Ascending aorta (tissue), 2 donors: ENCODE data around the gene TRIM60. TPM values are rescaled to one million over a fixed set of nuclear protein-coding genes. Genes with fewer than 3 reads are reported as not detected.

Source experiments
- DNase-seq, 2 donors: peaks; one replicate each; pipeline ENCODE4 v3.0.0-alpha.2; 2019; ENCODE audit warnings: low spot score in 2 of 2
- H3K27ac ChIP-seq, 2 donors: fragments of 200-600 bp; sonication (generic); one replicate each; pipeline ENCODE4 v1.5.1; 2016 to 2017; ENCODE audit warnings: mild to moderate bottlenecking in 1 of 2
- H3K27me3 ChIP-seq: fragments of 200-600 bp; sonication (generic); one replicate; pipeline ENCODE4 v1.5.1; 2017
- H3K36me3 ChIP-seq, 2 donors: fragments of 200-600 bp; sonication (generic); one replicate each; pipeline ENCODE4 v1.5.1; 2016
- H3K4me1 ChIP-seq, 2 donors: fragments of 200-600 bp; sonication (generic); one replicate each; pipeline ENCODE4 v1.5.1; 2016 to 2017; ENCODE audit warnings: mild to moderate bottlenecking in 1 of 2
- H3K4me3 ChIP-seq, 2 donors: fragments of 200-600 bp; sonication (generic); one replicate each; pipeline ENCODE4 v1.5.1; 2016 to 2017; ENCODE audit warnings: mild to moderate bottlenecking in 1 of 2
- H3K9me3 ChIP-seq, 2 donors: fragments of 200-600 bp; sonication (generic); one replicate each; pipeline ENCODE4 v1.5.1; 2016
- CTCF ChIP-seq, 3 experiments: fragments of 200-600 bp in 2 of 3; fragments of 450-650 bp in 1 of 3; sonication (generic) in 2 of 3; IDR thresholded peaks; one replicate each; pipeline ENCODE4 v1.5.1; 2016 to 2019; ENCODE audit warnings: antibody characterized with exemption in 3 of 3, mild to moderate bottlenecking in 1 of 3, moderate library complexity in 1 of 3
- intact Hi-C: fragments of 100-400 bp; cut with DNase I; formaldehyde crosslinking; loops from one replicate; pipeline ENCODE4 v1.15.1; 2023
- total RNA-seq: library from RNA; depleted of rRNA; stranded (reverse); fragments of >200 nt; gene quantifications from one replicate; pipeline ENCODE4 v1.1.0, GENCODE V29; 2016

Gene TRIM60
- total RNA-seq, 1 donor from 2014 or later, result not detected

- Histone ChIP-seq H3K9me3 (no peaks in the 10 kb centered on the region), H3K4me3 (no peak overlapping the region), H3K27ac (no peak overlapping the region), H3K27me3 (no peaks in the 10 kb centered on the region), H3K36me3 (no peaks in the 10 kb centered on the region), H3K4me1 (no peaks in the 10 kb centered on the region)
- intact Hi-C loops, result no loop called here
- DNase-seq, result no peak
- no peak for TF ChIP-seq CTCF (IDR thresholded peaks at IDR 0.05)
Measured at GRCh38 chr4:165005352-165005925, 26.4 kb upstream of the TRIM60 start.

DNA sequence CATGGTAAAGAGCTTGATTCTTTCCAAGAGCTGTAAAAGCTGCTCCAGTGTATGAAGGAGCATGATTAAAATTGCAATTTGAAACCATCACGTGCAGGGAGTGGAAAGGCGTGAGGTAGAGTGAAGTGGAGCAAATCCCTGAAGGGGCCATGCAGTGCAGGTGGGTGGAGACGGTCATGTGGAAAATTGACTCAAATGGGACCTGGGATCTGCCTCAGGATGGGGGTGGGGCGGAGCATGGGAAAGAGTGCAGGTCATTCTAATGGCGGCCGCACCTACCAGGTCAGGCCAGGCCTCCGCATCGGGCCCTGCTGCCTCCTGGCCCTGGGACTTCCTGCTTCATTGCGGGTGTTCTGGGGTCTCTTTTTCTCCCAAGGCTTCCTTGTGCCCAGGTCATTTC lies 25.3 kb upstream of the TRIM60 start:
- H3K9me3 ChIP-seq, result no peaks in the 10 kb centered on the region

GRCh38 chr4:165006886-165007285 lies 24.9 kb upstream of the TRIM60 start:
- DNase-seq, result no peak
- Histone ChIP-seq H3K27ac (no peak overlapping the region), H3K4me1 (no peaks in the 10 kb centered on the region), H3K36me3 (no peaks in the 10 kb centered on the region), H3K4me3 (no peak overlapping the region), H3K27me3 (no peaks in the 10 kb centered on the region), H3K9me3 (no peaks in the 10 kb centered on the region)
- intact Hi-C loops, result no loop called here
- no peak for TF ChIP-seq CTCF (IDR thresholded peaks at IDR 0.05)

More for the DNA sequence above, 25.3 kb upstream of the TRIM60 start:
- TF ChIP-seq CTCF (IDR thresholded peaks at IDR 0.05), result no peak
- Histone ChIP-seq H3K4me1 (no peaks in the 10 kb centered on the region), H3K4me3 (no peak overlapping the region), H3K36me3 (no peaks in the 10 kb centered on the region), H3K27ac (no peak overlapping the region), H3K27me3 (no peaks in the 10 kb centered on the region)
- DNase-seq, result no peak
- intact Hi-C loops, result no loop called here

GRCh38 chr4:165009493-165010227 lies 22.1 kb upstream of the TRIM60 start:
- no peak for DNase-seq
- H3K36me3 ChIP-seq, result no peaks in the 10 kb centered on the region
- no peaks in the 10 kb centered on the region for H3K27me3 ChIP-seq
- intact Hi-C loops, result no loop called here
- H3K4me3 ChIP-seq, result no peak overlapping the region
- H3K27ac ChIP-seq, result no peak overlapping the region
- no peaks in the 10 kb centered on the region for H3K4me1 ChIP-seq
- no peak for TF ChIP-seq CTCF (IDR thresholded peaks at IDR 0.05)
- H3K9me3 ChIP-seq, result no peaks in the 10 kb centered on the region

DNA sequence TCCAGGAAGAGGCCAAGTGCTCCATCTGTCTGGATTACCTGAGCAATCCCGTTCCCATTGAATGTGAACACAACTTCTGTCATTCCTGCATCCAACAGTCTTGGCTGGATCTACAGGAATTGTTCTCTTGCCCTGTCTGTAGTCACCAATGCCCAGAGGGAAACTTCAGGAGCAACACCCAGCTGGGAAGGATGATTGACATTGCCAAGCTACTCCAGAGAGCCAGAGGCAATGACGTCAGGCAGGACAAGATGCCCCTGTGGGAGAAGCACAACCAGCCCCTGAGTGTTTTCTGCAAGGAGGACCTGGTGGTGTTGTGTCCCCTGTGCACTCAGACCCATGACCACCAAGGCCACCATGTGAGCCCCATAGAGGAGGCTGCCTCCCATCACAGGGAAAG lies 21.3 kb upstream of the TRIM60 start:
- intact Hi-C loops, result no loop called here
- Histone ChIP-seq H3K36me3 (no peaks in the 10 kb centered on the region), H3K4me3 (no peak overlapping the region), H3K9me3 (no peaks in the 10 kb centered on the region), H3K4me1 (no peaks in the 10 kb centered on the region), H3K27me3 (no peaks in the 10 kb centered on the region), H3K27ac (no peak overlapping the region)
- no peak for DNase-seq
- TF ChIP-seq CTCF (IDR thresholded peaks at IDR 0.05), result no peak
